ENCODE measurements around the gene THAP8. TPM values are rescaled to one million over a fixed set of nuclear protein-coding genes. Genes with fewer than 3 reads are reported as not detected.

Gene THAP8
- total RNA-seq, 1 donor from 2014 or later: 2.6 TPM

DNA sequence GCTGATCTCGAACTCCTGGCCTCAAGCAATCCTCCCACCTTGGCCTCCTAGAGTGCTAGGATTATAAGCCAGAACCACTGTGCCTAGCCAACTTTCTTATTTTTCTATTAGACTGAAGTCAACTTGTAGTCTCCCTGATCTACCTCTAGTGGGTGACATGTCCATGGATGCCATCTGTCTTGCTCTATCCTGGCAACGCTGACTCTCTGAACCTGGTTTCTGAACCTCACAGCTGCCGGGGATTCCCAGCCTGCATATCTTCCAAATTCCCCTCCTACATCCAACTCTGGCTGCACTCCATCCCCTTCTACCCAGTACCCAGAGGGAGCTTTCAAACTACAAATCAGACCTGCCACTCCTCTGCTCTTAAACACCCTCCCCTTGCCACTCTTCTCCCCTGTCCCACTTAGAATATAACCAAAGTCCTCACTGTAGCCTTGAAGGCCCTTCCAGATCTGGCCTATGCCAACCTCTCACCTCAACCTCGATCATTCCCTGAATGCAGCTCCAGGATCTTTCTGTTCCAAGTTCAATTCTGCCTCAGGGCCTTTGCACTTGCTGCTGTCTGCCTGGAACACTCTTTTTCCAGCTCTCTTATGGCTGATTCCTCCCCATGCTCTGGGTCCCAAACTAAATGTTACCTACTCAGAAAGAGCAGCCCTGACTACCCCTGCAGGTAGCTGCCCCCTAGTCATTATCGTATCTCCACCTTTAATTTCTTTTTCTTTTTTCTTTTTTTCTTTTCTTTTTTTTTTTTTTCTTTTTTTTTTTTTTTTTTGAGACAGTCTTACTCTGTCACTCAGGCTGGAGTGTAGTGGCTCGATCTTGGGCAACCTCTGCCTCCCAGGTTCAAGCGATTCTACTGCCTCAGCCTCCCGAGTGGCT is 23.6 kb downstream of the THAP8 start:
- intact Hi-C loops (cut with micrococcal nuclease): no loop called here

DNA sequence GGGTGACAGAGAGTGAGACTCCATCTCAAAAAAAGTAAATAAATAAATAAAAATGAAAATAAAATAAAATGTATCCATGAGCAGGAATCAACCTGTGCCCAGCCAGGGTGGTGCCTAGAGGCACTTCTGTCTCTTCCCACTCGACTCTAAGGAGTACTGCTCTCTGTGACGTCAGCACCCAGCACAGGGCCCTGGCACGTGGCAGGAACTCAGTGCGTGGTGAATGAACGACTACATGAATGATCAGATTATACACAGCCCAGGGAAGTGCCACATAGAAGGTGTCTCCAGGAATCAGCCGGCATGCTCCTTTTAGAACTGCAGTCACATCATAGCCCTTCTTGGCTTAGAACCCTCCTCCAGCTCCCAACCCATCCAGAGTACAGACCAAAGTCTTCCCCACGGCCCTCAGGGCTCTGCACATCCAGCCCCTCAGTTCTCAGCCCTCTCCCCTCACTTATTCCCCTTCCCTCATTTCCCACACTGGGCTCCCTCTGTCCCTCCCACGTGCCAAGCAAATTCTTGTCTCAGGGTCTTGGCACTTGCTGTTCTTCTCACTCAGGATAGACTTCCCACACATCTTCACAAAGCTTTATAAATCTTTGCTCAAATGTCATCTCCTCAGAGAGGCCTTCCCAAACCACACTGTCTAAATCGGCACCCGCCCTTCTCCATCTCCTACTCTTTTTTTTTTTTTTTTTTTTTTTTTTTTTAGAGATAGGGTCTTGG is 25.6 kb downstream of the THAP8 start:
- intact Hi-C loops (cut with micrococcal nuclease): no loop called here

DNA sequence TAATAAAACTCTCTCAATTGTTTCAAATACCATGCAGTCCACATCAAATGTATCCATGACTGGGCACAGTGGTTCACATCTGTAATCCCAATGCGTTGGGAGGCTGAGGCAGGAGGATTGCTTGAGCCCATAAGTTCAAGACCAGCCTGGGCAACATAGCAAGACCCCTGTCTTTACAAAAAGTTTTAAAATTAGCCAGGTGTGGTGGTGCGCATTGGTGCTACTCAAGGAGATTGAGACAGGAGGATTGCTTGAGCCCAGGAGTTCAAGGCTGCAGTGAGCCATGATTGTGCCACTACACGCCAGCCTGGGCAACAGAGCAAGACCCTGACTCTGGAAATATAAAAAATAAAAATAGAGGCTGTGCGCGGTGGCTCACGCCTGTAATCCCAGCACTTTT is 26.4 kb downstream of the THAP8 start:
- intact Hi-C loops (cut with micrococcal nuclease): no loop called here

DNA sequence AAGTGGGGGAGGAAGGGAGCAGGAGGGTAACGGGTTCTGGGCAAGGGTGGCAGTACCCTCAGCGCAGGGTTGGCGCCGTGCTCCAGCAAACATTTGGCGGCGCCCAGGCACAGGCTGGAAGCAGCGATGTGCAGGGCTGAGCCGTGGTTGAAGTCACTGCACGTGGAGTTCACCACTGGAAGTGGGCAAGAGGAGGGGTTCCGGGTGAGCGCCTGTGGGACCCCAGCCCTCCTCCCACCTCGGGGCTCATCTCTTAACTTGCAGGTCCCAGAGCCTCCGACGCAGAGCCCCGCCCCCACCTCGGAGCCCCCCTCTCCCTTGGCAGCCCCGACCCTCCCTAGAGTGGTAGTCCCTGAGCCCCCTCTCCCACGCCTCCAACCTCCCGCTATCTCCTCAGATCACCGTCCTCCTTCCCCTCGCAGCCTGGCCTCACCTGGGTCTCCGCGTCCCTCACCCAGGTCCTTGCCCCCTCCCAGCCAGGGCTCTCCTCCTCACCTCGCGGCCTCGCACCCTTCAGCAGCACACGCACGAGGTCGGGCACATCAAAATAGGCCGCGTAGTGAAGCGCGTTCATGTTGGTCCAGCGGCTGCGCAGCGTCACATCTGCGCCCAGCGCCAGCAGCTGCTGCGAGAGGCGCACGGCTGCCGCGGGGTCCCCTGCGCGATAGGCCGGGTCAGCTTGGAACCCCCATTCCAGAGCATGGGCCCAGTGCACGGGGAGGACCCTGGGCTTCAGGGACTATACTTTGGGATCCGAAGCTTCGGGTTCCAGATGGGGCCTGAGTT is 27.8 kb downstream of the THAP8 start:
- intact Hi-C loops (cut with micrococcal nuclease): no loop called here

DNA sequence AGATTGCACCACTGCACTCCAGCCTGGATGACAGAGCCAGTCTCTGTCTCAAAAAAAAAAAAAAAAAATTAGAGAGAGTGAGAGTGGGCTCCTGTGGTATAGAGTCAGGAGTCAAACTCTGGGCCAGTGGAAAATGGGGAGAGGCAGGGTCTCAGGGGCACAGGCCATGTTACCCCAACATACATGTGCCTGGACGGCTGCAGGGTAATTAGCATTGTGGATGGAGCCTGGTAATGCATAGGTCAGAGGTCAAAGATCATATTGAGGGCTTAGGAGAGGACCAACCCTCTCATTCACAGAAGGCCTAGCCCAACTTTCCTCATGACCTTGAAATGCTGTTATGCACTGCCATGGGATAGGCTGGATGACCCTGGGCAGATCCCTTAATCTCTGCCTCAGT is 28.5 kb downstream of the THAP8 start:
- intact Hi-C loops (cut with micrococcal nuclease): no loop called here

DNA sequence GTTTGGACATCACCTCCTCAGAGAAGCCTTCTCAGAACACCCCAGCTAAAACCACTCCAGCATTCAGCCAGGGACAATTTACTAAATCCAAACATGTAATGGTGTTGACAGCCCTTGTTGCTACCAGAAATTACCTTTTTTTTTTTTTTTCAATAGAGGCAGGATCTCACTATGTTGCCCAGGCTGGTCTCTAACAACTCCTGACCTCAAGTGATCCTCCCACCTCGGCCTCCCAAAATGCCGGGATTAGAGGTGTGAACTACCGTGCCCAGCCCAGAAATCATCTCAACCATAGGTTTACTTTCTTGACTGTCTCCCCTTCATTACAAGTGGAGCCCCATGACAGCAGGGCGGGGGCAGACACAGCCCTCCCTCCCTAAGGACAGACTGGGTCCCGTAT is 30.7 kb downstream of the THAP8 start:
- intact Hi-C loops (cut with micrococcal nuclease): no loop called here

DNA sequence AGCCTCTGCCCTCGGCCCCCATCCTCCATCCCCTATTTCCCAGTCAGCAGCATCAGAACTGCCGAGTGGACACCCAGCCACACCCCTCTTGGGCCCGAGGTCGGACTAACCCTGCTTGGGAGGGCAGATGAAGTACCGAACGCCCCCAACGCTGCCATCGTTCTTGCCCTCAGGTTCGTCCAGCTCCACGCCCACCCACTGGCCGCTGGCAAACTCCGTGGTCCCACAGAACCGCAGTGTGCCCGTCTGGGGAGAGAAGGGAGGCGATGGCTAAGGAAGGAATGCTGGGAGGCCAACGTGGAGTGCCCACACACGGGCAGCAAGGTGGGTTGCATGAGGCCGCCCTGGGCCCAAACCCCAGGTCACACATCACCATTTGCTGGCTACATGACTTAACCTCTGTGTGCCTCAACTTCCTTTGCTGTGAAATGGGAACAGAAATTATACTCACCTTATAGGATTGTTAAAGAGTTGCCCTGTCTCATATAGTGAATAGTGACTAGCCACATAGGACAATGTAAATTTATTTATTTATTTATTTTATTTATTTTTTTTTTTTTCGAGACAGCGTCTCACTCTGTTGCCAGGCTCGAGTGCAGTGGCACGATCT is 34.9 kb downstream of the THAP8 start:
- intact Hi-C loops (cut with micrococcal nuclease): no loop called here

DNA sequence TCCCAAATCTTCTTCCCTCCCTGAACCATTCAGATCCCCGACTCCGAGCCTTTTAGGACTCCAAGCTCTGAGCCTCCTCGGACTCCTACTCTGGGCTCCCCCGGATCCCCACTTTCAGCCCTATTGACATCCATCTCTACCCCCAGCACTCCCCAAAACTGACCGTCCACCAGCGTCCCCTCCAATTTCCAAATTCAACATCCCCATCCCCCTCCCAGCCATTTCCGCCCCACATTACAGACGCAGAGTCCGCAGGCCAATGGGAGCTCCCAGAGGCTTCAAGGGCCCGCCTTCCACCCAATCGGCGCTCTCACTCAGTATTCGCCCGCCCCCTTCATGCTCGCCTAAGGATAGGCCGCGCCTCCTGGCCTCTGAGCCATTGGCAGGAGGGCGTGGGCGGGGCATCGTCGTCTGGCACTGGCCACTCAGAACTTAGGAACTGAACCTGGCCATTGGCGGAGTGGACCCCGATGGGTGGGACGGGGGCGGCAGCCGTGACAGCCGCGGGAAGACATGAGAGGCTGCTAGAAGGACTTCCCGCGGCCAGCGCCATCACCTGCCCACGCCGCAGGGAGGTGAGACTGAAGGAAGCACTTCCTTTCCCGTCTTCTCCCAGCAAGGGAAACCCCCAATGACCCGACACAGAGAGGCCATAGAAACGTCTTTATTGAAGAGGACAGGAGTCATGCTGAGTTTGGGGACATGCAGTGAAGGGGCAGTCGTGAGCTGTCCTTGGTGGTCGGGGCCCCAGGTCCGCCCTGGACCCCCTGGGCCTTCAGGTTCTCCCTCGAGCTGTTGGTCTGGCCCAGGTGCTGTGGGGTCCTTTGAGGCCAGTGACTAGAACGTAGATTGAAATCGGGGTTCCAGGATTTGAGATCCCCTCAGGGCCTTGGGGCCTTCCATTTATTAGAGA is 39.8 kb downstream of the THAP8 start, which contains the start of gene ALKBH6:
TSS of gene ALKBH6 (minus strand) at position 202 of the 913 bp plus-strand sequence. CDS start 816 bp downstream, outside the sequence.
- intact Hi-C loops (cut with micrococcal nuclease): loop anchor here (1.0 to 2.0 kb wide), 16 partner anchors 19 to 386 kb away; partner anchors contain the start of genes ARHGAP33, CLIP3, COX6B1 and LIN37

DNA sequence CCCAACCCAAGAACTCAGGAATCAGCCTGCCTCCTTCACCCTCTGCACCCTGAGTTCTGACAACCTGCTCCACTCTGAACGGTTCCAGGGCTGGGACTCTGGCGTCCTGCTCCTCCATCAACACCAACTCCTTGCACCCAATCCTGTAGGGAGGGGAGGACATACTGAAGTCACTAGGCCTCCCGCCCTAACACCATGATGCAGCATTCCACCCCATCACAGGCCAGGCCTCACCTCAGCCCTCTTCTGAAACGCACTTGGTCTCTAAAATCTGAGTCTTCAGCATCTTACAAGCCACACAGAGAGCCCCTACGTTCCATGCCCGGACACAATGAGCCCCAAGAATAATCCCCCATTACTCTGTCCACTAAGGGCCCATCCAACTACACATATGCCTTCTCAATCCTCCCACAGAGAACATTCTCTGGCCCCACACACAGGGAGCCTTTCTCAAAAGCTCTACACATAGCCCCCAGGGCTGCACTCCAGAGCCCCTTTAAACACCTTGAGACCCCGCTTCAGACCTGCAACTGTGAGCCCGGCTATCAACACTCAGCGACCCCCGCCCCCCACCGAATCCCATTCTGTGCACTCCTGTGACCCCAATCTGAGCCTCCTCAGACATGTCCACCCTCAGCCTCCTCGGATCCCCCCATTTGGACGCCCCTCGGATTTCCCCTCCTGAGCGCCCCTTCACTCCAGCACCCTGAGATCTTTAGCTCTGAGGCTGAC is 40.6 kb downstream of the THAP8 start:
- intact Hi-C loops (cut with micrococcal nuclease): loop anchor here (1.0 to 2.0 kb wide), 16 partner anchors 18 to 385 kb away; partner anchors contain the start of genes ARHGAP33, CLIP3, COX6B1 and LIN37

DNA sequence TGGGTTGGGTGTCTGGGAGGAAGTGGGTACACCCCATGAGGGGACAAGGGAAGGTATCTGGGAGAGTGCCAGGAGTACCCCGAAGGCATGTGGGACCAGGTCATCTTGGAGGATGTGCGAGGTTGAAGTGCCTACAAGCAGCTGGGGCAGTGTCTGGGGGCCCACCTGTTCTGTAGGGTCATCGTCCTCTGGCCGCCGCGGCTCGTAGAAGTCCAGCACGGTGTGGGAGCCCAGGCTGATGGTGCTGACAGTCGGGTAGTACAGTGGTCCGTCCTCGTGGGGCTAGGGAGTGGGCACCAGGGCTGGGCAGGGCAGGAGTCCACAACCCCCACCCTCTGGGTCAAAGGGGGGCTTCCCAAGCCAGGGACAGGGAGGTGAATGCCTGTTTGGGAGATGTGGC is 43.7 kb downstream of the THAP8 start:
- intact Hi-C loops (cut with micrococcal nuclease): no loop called here

DNA sequence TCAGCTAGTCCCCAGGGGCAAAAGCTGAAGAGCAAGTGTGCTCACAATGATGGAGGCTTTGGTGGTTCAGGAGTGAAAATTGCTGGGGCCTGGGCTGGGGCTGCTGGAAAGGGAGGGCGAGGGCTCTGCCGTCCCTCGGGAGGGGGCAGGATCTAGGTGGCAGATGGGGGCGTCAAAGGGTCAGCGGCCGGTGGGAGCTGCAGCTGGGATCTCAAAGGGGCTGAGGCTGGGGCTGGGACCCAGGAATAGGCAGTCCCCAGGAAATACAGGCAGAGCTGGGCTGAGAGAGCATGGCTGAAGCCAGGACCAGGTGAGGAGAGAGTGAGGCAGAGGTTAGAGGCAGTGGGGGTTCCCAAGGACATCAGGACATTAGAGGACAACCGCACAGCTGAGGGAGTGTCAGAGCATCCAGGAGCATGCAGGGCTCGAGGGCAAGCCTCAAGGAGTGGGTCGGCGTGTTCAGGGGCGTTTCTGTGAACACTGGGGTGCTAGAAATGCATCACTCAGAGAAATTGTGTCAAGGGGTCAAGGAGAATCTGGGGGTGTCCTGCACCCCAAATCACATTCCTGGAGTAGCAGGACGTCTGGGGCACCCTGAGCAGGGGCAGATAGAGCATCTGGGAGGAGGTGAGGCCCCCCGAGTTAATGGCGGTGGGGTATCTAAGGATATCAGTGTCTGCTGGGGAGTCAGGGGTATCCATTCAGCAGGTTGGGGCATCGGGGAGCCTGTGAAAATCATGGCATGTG is 44.3 kb downstream of the THAP8 start:
- intact Hi-C loops (cut with micrococcal nuclease): loop anchor here (1.0 kb wide), 1 partner anchor 44 kb away; the partner anchor contains the start of genes THAP8 and WDR62

DNA sequence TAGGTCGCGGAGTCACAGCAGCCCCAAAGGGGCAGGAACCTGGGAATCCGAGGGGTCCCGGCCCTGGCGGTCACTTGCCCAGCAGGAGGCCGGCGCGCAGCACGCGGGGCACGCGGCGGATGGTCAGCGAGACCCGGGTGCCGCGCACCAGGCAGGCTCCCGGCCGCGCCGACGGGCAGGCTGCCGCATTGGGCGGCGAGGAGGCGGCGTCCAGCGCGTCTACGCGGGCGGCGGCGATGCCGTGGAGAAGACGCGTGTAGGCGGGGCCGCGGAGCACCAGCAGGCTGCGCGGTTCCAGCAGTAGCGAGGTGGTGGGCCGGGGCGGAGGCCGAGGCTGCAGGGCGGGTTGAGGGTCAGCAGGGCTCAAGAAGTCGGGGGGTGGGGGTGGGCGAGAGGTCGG is 44.9 kb downstream of the THAP8 start:
- intact Hi-C loops (cut with micrococcal nuclease): loop anchor here (1.0 kb wide), 1 partner anchor 45 kb away; the partner anchor contains the start of genes THAP8 and WDR62

DNA sequence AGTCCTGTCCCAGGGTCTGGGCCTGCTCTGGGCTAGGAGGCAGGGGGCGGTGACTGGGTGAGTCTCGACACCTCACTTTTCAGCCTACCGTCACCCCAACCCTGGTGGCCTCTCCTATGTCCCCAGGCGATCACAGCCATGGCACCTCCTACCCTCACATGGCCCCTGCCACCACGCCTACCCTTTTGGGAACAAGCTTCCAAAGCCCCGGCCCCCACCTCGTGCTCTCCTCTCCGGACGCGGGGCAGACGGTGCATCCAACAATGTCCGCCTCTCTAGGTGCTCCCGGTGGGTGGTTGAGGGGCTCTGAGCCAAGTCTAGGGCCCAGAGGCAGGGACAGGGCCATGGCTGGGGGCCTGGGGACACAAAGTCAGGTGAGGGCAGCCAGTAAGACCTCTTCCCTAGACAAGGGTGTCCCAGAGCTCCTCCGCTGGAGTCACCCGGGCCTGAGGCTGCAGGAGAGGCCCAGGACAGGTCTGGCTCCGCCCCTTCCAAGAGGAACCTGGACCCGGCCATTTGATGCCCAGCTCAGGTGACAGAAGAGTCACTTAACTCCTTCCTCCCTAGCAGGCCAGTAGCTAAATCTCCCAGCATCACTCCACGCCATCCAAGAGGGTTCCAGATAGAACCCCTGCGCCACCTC is 45.6 kb downstream of the THAP8 start, which contains the start of gene SYNE4:
TSS of gene SYNE4 (minus strand) at position 478 of the 643 bp plus-strand sequence. CDS start at position 346, 132 bp downstream.
- intact Hi-C loops (cut with micrococcal nuclease): no loop called here

DNA sequence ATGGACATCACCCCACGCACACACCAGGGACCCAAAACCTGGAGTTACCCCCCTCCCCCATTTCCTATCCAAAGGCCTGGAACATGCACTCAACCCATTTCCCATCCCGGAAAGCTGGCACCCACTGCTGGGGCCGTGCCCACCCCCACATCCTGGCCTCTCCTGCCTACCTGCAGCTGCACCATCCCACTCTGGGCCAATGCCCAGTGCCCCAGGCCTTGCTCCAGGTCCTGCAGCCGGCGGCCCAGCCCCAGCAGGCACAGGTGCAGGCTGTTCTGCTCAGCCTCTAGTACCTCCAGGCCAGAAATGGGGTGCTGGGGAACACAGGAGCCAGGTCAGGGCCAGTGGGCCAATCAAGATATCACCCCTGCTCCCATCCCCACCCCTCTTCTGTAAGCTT is 47.1 kb downstream of the THAP8 start:
- intact Hi-C loops (cut with micrococcal nuclease): no loop called here

DNA sequence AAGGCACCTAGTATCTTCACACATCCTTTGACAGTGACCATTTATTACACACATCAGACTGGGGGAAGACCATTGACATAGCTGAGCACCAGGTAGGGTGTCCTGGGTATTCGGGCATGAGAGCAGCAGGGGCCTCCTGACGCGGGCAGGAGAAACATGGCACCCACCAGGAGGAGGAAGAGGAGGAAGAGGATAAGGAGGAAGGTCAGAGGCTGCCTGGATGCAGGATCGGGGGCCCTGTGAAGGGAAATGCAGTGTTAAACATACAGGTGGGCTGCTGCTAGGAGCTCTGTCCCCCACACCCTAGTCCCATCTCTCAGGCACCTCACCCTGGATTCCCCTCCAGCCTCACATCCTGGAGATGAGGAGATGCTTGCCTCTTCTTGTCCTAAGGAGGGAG is 50.8 kb downstream of the THAP8 start:
- intact Hi-C loops (cut with micrococcal nuclease): no loop called here

DNA sequence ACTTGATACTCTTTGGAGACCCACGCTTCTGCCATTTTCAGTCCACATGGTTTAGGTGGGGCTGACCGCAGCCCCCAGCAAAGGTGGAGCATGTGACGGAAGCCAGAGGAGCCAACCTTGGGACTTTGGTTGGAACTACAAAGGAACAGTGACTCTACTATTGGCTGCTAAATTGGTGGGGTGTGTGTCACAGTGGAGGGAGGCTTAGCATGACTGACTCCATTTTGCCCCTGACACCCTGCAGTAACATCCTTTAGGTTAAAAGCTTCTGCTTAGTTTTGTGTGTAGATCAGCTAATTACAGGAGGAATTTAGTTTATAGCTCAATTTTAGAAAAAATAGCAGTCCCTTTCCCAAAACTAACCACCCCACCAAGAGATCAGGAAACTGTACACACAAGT is 52.5 kb downstream of the THAP8 start:
- intact Hi-C loops (cut with micrococcal nuclease): no loop called here

DNA sequence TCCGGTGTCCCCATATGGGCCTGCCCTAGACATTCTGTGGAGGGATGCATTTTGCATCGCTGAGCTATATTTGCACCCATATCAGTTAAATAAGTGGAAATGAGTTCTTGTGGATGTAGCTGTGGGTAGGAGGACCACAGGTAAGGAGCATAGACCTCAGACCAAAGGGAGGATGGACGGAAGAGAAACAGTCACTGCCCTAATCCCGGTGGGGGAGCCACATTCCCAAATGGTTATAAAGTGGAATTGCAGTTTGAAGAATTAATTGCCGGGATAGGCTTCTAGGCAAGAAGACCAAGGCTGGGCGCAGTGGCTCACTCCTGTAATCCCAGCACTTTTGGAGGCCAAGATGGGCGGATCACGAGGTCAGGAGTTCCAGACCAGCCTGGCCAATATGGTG is 57.3 kb downstream of the THAP8 start:
- intact Hi-C loops (cut with micrococcal nuclease): loop anchor here (10.0 kb wide), 1 partner anchor 452 kb away; the partner anchor contains the start of gene TMEM147
